ENCODE results near the gene HOXB6.

HOXB6 gene

GRCh38 chr17:48567646-48568354, 37.0 kb downstream of the HOXB6 start:
- Histone ChIP-seq H3K4me1 (peaks cover 0 to 31% (median 16%) of the 10 kb centered on the region in 4 donors), H3K27ac (no peak overlapping the region)
- intact Hi-C loops (cut with DNase I; ENCODE audit: low total_unique reads): no loop called here

DNA sequence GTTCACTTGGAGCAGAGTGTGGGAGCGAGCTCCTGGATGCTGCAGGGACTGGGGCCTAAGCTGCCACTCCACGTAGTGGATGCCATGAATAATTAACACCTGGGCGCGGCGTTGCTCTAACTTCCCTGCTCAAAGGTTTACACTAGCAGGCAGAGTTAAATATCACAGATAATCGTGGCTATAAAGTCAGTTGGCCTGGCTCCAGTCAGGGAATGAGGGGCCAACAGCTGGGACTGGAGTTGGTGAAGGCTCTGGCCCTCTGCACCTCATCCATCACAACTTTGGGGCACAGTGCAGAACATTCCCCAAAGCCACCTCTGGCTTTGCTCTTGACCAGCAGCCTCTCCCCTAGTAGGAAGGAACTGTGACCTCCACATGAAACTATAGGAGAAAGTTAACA, 37.6 kb downstream of the HOXB6 start:
- no peak for TF ChIP-seq CTCF (IDR thresholded peaks at IDR 0.05)
- no peak overlapping the region for H3K27ac ChIP-seq
- peaks cover 0 to 11% of the 10 kb centered on the region in 2 donors for H3K27me3 ChIP-seq
- H3K4me3 ChIP-seq: no peak overlapping the region
- no peaks in the 10 kb centered on the region for H3K36me3 ChIP-seq
- intact Hi-C loops (cut with DNase I; ENCODE audit: low total_unique reads): no loop called here
- DNase-seq: no peak
- H3K4me1 ChIP-seq: peaks cover 0 to 31% (median 16%) of the 10 kb centered on the region in 4 donors
- no peaks in the 10 kb centered on the region for H3K9me3 ChIP-seq

More at GRCh38 chr17:48567646-48568354, 37.0 kb downstream of the HOXB6 start:
- Histone ChIP-seq H3K36me3 (no peaks in the 10 kb centered on the region), H3K4me3 (no peak overlapping the region), H3K9me3 (no peaks in the 10 kb centered on the region), H3K27me3 (peaks cover 0 to 11% of the 10 kb centered on the region in 2 donors)
- TF ChIP-seq CTCF (IDR thresholded peaks at IDR 0.05): no peak
- no peak for DNase-seq

DNA sequence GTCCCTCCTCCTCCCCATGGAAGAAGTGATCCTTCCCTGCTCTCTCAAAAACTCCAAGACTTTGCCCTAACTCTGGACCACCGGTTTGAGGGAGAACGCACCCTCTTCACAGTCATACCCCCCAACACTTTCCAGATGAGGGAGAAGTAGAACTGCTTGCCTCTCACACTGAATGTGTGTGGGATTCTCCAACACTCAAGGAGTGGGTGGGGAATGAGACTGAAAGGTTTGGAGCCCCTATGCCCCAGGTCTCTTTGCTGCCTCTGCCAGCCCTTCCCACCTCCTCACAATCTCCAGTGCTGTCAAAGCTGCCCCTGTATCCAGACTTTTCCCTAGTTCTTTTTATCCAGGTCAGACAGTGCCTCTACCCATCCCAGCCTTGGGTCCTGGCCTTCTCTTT, 38.1 kb downstream of the HOXB6 start:
- Histone ChIP-seq H3K4me1 (peaks cover 0 to 31% (median 16%) of the 10 kb centered on the region in 4 donors), H3K27ac (no peak overlapping the region), H3K4me3 (no peak overlapping the region), H3K36me3 (no peaks in the 10 kb centered on the region), H3K27me3 (peaks cover 0 to 11% of the 10 kb centered on the region in 2 donors), H3K9me3 (no peaks in the 10 kb centered on the region)
- TF ChIP-seq CTCF (IDR thresholded peaks at IDR 0.05): no peak
- intact Hi-C loops (cut with DNase I; ENCODE audit: low total_unique reads): no loop called here
- no peak for DNase-seq

- H3K4me1 ChIP-seq: peaks cover 0 to 25% (median 16%) of the 10 kb centered on the region in 4 donors
- intact Hi-C loops (cut with DNase I; ENCODE audit: low total_unique reads): no loop called here
- peaks cover 0 to 11% of the 10 kb centered on the region in 2 donors for H3K27me3 ChIP-seq
- no peak overlapping the region for H3K4me3 ChIP-seq
- no peak for TF ChIP-seq CTCF (IDR thresholded peaks at IDR 0.05)
- DNase-seq: no peak
- no peaks in the 10 kb centered on the region for H3K9me3 ChIP-seq
- no peak overlapping the region for H3K27ac ChIP-seq
- no peaks in the 10 kb centered on the region for H3K36me3 ChIP-seq
These were observed 38.7 kb downstream of the HOXB6 start for GRCh38 chr17:48565925-48566710.

DNA sequence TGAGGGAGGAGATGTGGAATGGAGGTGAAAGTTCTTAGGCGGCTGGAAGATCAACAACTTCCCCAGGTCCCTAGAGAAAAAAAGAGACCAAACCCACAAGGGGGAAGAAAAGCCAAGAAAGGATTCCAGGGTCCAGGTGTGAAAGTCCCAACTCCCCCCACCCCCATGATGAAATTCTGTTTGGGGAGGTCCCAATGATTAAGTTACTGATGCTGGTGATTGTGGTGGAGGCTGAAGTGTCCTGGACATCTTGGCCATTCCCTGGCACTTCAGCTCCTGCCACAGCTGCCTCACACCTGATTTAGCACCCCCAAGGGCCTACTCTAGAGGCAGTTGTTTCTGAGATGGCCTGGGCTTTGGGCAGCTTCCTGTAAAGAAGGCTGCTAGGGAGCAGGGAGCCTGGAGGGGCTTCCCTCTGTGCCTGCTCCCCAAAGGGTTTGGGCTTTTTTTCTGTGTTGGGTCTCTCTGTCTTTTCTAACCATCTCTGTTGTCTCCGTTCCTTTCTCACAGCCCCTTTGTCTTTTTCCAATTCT, 39.7 kb downstream of the HOXB6 start:
- Histone ChIP-seq H3K27ac (peak overlapping the region in 1 of 2 donors; percentile 53), H3K4me3 (peak overlapping the region in 1 of 2 donors; percentile 62), H3K27me3 (peaks cover 0 to 11% of the 10 kb centered on the region in 2 donors), H3K36me3 (no peaks in the 10 kb centered on the region), H3K4me1 (peaks cover 0 to 22% (median 14%) of the 10 kb centered on the region in 4 donors), H3K9me3 (no peaks in the 10 kb centered on the region)
- no peak for DNase-seq
- no peak for TF ChIP-seq CTCF (IDR thresholded peaks at IDR 0.05)
- intact Hi-C loops (cut with DNase I; ENCODE audit: low total_unique reads): no loop called here
